Natural killer cell (primary cell): Measurements from ENCODE around the gene ATF5. TPM values are rescaled to one million over a fixed set of nuclear protein-coding genes. Genes with fewer than 3 reads are reported as not detected.
"Not testable (repeated sequence)": the region's sequence is repeated elsewhere in the genome, so short reads cannot be mapped to it uniquely, and the experiment has no call there.

Experiments used
- ATAC-seq, 3 donors: fragments of 150-1000 bp in 2 of 3; fragments of 200-7000 bp in 1 of 3; cut with Tn5 transposase; 1 replicate in 1 of 3; 2 replicates in 2 of 3; pipeline ENCODE4 v1.10.0; 2021; ENCODE audit warnings: mild to moderate bottlenecking in 2 of 3, moderate library complexity in 2 of 3
- DNase-seq, 2 donors: peaks; one replicate each; pipeline versions ENCODE4 v3.0.0 to v3.0.0-alpha.2; 2013 to 2021; ENCODE audit warnings: mixed read lengths in 1 of 2
- H3K27ac ChIP-seq: one replicate; pipeline ENCODE4 v1.5.1; 2013; ENCODE audit warnings: mild to moderate bottlenecking, low read length
- H3K27me3 ChIP-seq: one replicate; pipeline ENCODE4 v1.6.1; 2013; ENCODE audit warnings: low read length; ENCODE audit not compliant: control insufficient read depth, insufficient read depth
- H3K36me3 ChIP-seq: one replicate; pipeline ENCODE4 v1.6.1; 2013; ENCODE audit warnings: low read length; ENCODE audit not compliant: control insufficient read depth, insufficient read depth
- H3K4me1 ChIP-seq: one replicate; pipeline ENCODE4 v1.6.1; 2013; ENCODE audit warnings: low read length; ENCODE audit not compliant: control insufficient read depth, insufficient read depth
- H3K4me3 ChIP-seq: one replicate; pipeline ENCODE4 v1.5.1; 2013; ENCODE audit warnings: low read length
- H3K9me3 ChIP-seq: one replicate; pipeline ENCODE4 v1.6.1; 2013; ENCODE audit warnings: low read length; ENCODE audit not compliant: control insufficient read depth, insufficient read depth
- H3K27ac Mint-ChIP-seq, 2 donors: one replicate each; pipeline ENCODE4 v1.8.0; 2022; ENCODE audit warnings: mild to moderate bottlenecking in 2 of 2, mixed read lengths in 2 of 2, moderate library complexity in 1 of 2
- H3K27me3 Mint-ChIP-seq, 2 donors: one replicate each; pipeline ENCODE4 v1.8.0; 2022; ENCODE audit warnings: low read depth in 2 of 2, mixed read lengths in 2 of 2
- H3K36me3 Mint-ChIP-seq: one replicate; pipeline ENCODE4 v1.8.0; 2022; ENCODE audit warnings: mixed read lengths
- H3K4me1 Mint-ChIP-seq, 2 donors: one replicate each; pipeline ENCODE4 v1.8.0; 2022; ENCODE audit warnings: mixed read lengths in 2 of 2
- H3K4me3 Mint-ChIP-seq: one replicate; pipeline ENCODE4 v1.8.0; 2022; ENCODE audit warnings: mild to moderate bottlenecking, moderate library complexity, mixed read lengths
- H3K9me3 Mint-ChIP-seq, 2 donors: one replicate each; pipeline ENCODE4 v1.8.0; 2022; ENCODE audit warnings: mixed read lengths in 2 of 2
- WGBS: methylation state at CpG from one replicate; pipeline ENCODE4 v1.1.7; 2013; ENCODE audit warnings: missing lambda C conversion rate; ENCODE audit not compliant: insufficient coverage; 5-methylcytosine and 5-hydroxymethylcytosine counted together
- intact Hi-C: fragments of 100-400 bp; cut with micrococcal nuclease; formaldehyde crosslinking; loops from one replicate; pipeline ENCODE4 v1.14.2; 2022
- total RNA-seq, 4 donors: library from RNA; stranded (reverse); fragments of 120-200 nt in 1 of 4; gene quantifications; one replicate each; pipeline versions ENCODE4 v1.2.3 to v1.2.4, GENCODE V29; 2013 to 2022
- TF ChIP-seq, protein P1 (sequence below): fragments of 200-600 bp; IDR thresholded peaks from one replicate; pipeline ENCODE4 v1.8.0; 2022; ENCODE audit warnings: antibody characterized with exemption

The ATF5 gene
- total RNA-seq, 3 donors from 2014 or later (not counting 1 experiment from before 2014, with no cell fraction given) = 11.7 to 15.4 (median 14.2) TPM

- H3K4me3 ChIP-seq = no peak overlapping the region
- no peak overlapping the region for H3K27ac Mint-ChIP-seq
- H3K27me3 ChIP-seq = no peaks in the 10 kb centered on the region
- H3K4me3 Mint-ChIP-seq = no peak overlapping the region
- no peak overlapping the region for H3K27ac ChIP-seq
- TF ChIP-seq, protein P1, sequence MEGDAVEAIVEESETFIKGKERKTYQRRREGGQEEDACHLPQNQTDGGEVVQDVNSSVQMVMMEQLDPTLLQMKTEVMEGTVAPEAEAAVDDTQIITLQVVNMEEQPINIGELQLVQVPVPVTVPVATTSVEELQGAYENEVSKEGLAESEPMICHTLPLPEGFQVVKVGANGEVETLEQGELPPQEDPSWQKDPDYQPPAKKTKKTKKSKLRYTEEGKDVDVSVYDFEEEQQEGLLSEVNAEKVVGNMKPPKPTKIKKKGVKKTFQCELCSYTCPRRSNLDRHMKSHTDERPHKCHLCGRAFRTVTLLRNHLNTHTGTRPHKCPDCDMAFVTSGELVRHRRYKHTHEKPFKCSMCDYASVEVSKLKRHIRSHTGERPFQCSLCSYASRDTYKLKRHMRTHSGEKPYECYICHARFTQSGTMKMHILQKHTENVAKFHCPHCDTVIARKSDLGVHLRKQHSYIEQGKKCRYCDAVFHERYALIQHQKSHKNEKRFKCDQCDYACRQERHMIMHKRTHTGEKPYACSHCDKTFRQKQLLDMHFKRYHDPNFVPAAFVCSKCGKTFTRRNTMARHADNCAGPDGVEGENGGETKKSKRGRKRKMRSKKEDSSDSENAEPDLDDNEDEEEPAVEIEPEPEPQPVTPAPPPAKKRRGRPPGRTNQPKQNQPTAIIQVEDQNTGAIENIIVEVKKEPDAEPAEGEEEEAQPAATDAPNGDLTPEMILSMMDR = no peak
- no peaks in the 10 kb centered on the region for H3K9me3 Mint-ChIP-seq
- peaks cover 41% of the 10 kb centered on the region for H3K36me3 ChIP-seq
- no peak for DNase-seq
- H3K4me1 Mint-ChIP-seq = peaks cover 20 to 36% of the 10 kb centered on the region in 2 donors
- peaks cover 29% of the 10 kb centered on the region for H3K4me1 ChIP-seq
- 92% methylated on average over 30 of the region's 31 CpGs for WGBS
- H3K9me3 ChIP-seq = no peaks in the 10 kb centered on the region
- no peaks in the 10 kb centered on the region for H3K36me3 Mint-ChIP-seq
- intact Hi-C loops = no loop called here
- no peaks in the 10 kb centered on the region for H3K27me3 Mint-ChIP-seq
- ATAC-seq = no peak
Measured at GRCh38 chr19:49923055-49924003, 5.7 kb upstream of the ATF5 start.

GRCh38 chr19:49924004-49924880 lies 4.8 kb upstream of the ATF5 start:
- Mint-ChIP-seq H3K9me3 (no peaks in the 10 kb centered on the region), H3K27me3 (no peaks in the 10 kb centered on the region), H3K27ac (no peak overlapping the region), H3K4me1 (peaks cover 28 to 45% of the 10 kb centered on the region in 2 donors), H3K4me3 (no peak overlapping the region), H3K36me3 (no peaks in the 10 kb centered on the region)
- Histone ChIP-seq H3K4me3 (no peak overlapping the region), H3K27ac (no peak overlapping the region), H3K36me3 (peaks cover 38% of the 10 kb centered on the region), H3K9me3 (no peaks in the 10 kb centered on the region), H3K27me3 (no peaks in the 10 kb centered on the region), H3K4me1 (peaks cover 35% of the 10 kb centered on the region)
- ATAC-seq (no peak), DNase-seq (no peak)
- 87% methylated on average over 25 of the region's 25 CpGs for WGBS
- intact Hi-C loops = no loop called here
- TF ChIP-seq, protein P1 = no peak

GRCh38 chr19:49924881-49925210 lies 4.2 kb upstream of the ATF5 start:
- Histone ChIP-seq H3K4me1 (peaks cover 39% of the 10 kb centered on the region), H3K36me3 (peaks cover 38% of the 10 kb centered on the region)
- intact Hi-C loops, H3K9me3 Mint-ChIP-seq, H3K27me3 ChIP-seq, H3K36me3 Mint-ChIP-seq, H3K27me3 Mint-ChIP-seq, H3K27ac ChIP-seq, ATAC-seq, H3K4me3 Mint-ChIP-seq, H3K27ac Mint-ChIP-seq, DNase-seq, H3K4me3 ChIP-seq, H3K9me3 ChIP-seq: not testable (repeated sequence)
- peaks cover 28 to 46% of the 10 kb centered on the region in 2 donors for H3K4me1 Mint-ChIP-seq
- 96% methylated on average over 13 of the region's 13 CpGs for WGBS

DNA sequence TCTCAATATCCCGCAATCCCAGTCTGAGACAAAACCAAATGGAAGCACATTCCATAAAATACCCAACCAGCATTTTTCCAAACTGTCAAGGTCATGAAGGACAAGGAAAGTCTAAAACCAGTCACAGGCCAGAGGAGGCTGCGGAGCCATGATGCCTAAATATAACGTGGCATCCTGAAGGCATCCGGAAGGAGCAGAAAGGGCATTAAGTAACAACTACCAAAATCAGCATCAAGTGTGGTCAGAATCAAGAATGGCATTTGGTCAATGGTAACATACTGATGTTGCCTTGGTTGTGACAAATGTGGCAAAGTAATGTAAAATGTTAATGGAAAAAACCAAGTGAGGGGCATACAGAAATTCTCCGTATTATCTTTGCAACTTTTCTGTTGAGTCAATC lies 3.5 kb upstream of the ATF5 start:
- H3K36me3 ChIP-seq = peaks cover 38% of the 10 kb centered on the region
- ATAC-seq (no peak), DNase-seq (no peak)
- Mint-ChIP-seq H3K27me3 (no peaks in the 10 kb centered on the region), H3K36me3 (no peaks in the 10 kb centered on the region), H3K4me1 (peaks cover 35 to 51% of the 10 kb centered on the region in 2 donors), H3K9me3 (peaks cover 0 to 2% of the 10 kb centered on the region in 2 donors), H3K4me3 (peak overlapping the region; percentile 9), H3K27ac (no peak overlapping the region)
- TF ChIP-seq, protein P1 = no peak
- WGBS = 98% methylated on average over 5 of the region's 5 CpGs
- no peaks in the 10 kb centered on the region for H3K9me3 ChIP-seq
- H3K27me3 ChIP-seq = no peaks in the 10 kb centered on the region
- intact Hi-C loops = no loop called here
- no peak overlapping the region for H3K4me3 ChIP-seq
- H3K4me1 ChIP-seq = peaks cover 46% of the 10 kb centered on the region
- no peak overlapping the region for H3K27ac ChIP-seq
